Erythroblast (primary cell): ENCODE results near the gene DQX1.
"Not testable (repeated sequence)": the region's sequence is repeated elsewhere in the genome, so short reads cannot be mapped to it uniquely, and the experiment has no call there.

Experiments used
- DNase-seq, 2 experiments: peaks; one replicate each; lab custom pipeline; 2025; lab: John Stamatoyannopoulos, UW
- GATA1 ChIP-seq: IDR thresholded peaks from 2 replicates; pipeline ENCODE4 v1.6.1; 2011; ENCODE audit warnings: low read depth, mild to moderate bottlenecking, control low read depth, low read length, moderate library complexity
- POLR2A ChIP-seq: IDR thresholded peaks from 2 replicates; pipeline ENCODE4 v1.6.1; 2011; ENCODE audit warnings: mild to moderate bottlenecking, low read length

The DQX1 gene

GRCh38 chr2:74495440-74495839, 30.6 kb downstream of the DQX1 start:
- DNase-seq, result no peak
- TF ChIP-seq GATA1 (no peak), POLR2A (no peak)

- no peak for TF ChIP-seq GATA1
- no peak for TF ChIP-seq POLR2A
- DNase-seq, result no peak
These were observed 32.5 kb downstream of the DQX1 start for GRCh38 chr2:74493546-74493945.

- no peak for DNase-seq
- TF ChIP-seq GATA1 (no peak), POLR2A (no peak)
These were observed 34.1 kb downstream of the DQX1 start for GRCh38 chr2:74491648-74492544.

DNA sequence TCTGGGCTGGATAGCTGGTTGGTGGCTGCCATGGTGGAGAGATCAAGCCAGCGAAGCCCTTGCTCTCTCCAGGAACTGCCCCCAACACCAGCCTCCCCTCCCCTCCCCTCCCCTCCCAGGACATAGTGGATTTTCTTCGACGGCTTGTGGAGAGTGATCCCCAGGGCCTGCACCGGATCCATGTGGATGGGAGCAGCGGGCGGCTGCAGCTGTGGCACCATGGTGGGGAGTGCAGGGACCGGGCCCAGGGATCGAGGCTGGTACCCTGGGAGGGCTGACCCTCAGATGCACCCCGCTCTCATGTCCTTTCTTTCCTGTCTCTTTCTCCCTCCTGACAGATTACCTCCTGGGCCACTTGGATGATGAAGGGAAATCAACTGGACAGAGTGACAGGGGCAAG, 36.1 kb downstream of the DQX1 start:
- TF ChIP-seq GATA1, result no peak
- TF ChIP-seq POLR2A, result no peak
- DNase-seq, result no peak

- TF ChIP-seq POLR2A (no peak), GATA1 (no peak)
- no peak for DNase-seq
These were observed 37.2 kb downstream of the DQX1 start for GRCh38 chr2:74488643-74489481.

- TF ChIP-seq GATA1 (no peak), POLR2A (no peak)
- DNase-seq, result no peak
These were observed 39.9 kb downstream of the DQX1 start for GRCh38 chr2:74486141-74486540.

- not testable (repeated sequence) for DNase-seq
These were observed 42.3 kb downstream of the DQX1 start for GRCh38 chr2:74483675-74484164.

GRCh38 chr2:74482801-74483674, 43.0 kb downstream of the DQX1 start, which contains the start of the genes CCDC142 and TTC31:
TSS of gene CCDC142 (minus strand) at chr2:74482998. CDS start at chr2:74482837, 161 bp downstream.
TSS of gene TTC31 (plus strand) at chr2:74483081. CDS start at chr2:74483096, 15 bp downstream.
- TF ChIP-seq POLR2A (peak; percentile 80), GATA1 (no peak)
- DNase-seq, result peak; percentile 96 to 97

DNA sequence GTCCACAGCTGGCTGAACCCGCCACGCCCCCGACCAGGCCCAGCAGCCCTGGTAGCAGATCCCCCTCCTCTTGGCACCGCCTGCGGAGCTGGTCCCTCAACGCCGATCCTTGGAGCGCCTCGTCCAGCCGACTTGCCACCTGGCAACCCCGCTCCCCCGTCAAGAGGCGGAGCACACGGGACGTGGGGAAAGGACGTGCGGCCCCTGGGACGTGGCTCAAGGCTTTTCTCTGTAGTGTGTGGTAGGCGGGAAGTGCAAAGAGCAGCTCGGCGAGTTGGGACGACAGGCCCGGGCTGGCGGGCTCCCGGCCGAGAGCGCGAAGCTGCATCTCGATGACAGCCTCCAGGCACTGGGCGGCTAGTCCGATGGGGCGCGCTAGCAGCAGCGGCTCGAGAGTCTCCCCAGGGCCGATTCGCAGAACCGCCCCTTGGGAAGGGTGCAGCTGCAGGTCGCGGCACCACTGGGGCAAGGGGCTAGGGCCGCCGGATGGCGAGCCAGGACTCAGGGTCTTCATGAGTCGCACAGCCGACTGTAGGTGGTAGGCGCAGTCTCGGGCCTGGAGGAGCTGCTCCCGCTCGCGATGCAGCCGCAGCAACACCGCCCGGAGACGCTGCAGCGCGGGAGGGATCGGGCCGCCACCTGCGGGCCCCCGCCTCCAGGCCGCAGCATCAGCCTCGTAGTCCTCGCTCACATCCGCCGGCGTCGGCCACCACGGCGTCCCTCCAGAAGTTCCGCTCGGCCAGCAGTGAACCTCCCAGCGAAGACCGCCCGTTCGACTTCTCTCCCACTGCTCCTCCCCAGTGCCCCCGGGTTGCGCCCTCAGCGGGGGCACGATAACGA, 43.9 kb downstream of the DQX1 start:
- TF ChIP-seq POLR2A (no peak), GATA1 (no peak)
- DNase-seq, result peak; percentile 77 to 82

- TF ChIP-seq GATA1 (no peak), POLR2A (no peak)
- no peak for DNase-seq
These were observed 44.6 kb downstream of the DQX1 start for GRCh38 chr2:74481431-74481830.

DNA sequence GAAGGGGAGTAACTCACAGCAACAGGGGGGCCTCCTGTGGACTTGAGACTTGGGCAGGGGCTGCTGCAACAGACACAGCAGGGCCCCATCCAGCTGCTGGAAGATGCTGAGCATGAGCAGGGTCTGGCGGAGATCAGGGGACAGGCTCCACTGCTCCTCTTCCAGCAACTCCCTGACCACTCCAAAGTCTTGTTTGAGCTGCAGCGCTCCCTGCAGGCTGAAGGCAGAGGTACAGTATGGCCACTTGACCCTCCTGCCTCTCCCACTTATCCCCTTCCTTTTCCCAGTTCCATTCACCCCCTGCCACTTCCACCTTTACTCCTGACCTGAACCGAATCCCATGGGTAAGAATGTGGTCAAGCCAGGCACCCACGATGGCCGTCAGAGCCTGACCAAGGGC, 51.1 kb downstream of the DQX1 start:
- TF ChIP-seq POLR2A (no peak), GATA1 (no peak)
- no peak for DNase-seq

DNA sequence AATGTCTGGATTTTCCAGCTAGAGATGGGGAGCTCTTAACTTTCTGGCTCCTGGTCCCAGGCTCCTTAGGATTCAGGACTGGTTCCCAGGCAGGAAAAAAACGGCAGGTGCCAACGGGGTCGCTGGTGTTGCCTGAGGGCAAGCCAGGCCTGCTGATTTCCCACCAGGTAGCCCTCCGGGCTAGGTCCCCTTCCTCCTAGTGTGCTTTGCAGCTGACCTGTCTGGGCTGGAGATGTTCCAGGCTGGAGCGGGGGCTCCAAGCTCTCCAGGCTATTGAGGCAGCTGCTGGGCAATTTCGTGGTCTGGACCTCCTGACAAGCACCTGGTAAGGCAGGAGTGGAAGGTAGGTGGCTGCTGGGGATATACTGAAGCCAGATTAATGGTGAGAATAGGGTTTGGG, 51.5 kb downstream of the DQX1 start:
- TF ChIP-seq POLR2A (no peak), GATA1 (no peak)
- DNase-seq, result no peak

- no peak for TF ChIP-seq POLR2A
- no peak for TF ChIP-seq GATA1
- DNase-seq, result no peak
These were observed 53.1 kb downstream of the DQX1 start for GRCh38 chr2:74472945-74473258.
